Peyer's patch (tissue), 4 donors: Measurements from ENCODE around the gene CPAMD8.

Source experiments
- POLR2A ChIP-seq, 2 donors: fragments of 450-650 bp; IDR thresholded peaks; one replicate each; pipeline ENCODE4 v1.5.1; 2017; ENCODE audit warnings: antibody characterized with exemption in 2 of 2, mild to moderate bottlenecking in 2 of 2, moderate library complexity in 2 of 2
- TF ChIP-seq, protein P1 (sequence below), 6 experiments: fragments of 450-650 bp in 4 of 6; fragments of 200-600 bp in 2 of 6; sonication (generic) in 1 of 6; IDR thresholded peaks; one replicate each; pipeline ENCODE4 v1.5.1; 2017 to 2019; ENCODE audit warnings: antibody characterized with exemption in 6 of 6, mild to moderate bottlenecking in 3 of 6, moderate library complexity in 1 of 6

DNA sequence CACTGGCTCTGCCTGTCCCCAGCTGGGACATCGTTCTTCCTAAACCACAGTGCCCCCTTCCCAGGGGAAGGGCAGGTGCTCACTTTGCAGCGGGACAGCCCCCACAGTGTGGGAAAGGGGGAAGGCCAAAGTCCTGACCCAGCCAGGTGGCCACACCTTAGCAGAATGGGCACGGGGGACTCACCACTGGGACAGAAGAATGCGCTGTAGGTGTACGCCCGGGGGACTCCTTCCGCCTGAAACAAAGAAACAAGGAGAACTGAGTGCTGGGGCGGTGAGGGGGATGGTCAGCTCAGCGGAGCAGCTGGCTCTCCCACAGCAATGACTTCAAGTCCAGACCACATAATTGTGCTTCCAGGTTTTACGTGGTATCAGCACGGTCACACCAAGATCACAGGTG, 88.4 kb downstream of the CPAMD8 start:
- TF ChIP-seq, protein P1, sequence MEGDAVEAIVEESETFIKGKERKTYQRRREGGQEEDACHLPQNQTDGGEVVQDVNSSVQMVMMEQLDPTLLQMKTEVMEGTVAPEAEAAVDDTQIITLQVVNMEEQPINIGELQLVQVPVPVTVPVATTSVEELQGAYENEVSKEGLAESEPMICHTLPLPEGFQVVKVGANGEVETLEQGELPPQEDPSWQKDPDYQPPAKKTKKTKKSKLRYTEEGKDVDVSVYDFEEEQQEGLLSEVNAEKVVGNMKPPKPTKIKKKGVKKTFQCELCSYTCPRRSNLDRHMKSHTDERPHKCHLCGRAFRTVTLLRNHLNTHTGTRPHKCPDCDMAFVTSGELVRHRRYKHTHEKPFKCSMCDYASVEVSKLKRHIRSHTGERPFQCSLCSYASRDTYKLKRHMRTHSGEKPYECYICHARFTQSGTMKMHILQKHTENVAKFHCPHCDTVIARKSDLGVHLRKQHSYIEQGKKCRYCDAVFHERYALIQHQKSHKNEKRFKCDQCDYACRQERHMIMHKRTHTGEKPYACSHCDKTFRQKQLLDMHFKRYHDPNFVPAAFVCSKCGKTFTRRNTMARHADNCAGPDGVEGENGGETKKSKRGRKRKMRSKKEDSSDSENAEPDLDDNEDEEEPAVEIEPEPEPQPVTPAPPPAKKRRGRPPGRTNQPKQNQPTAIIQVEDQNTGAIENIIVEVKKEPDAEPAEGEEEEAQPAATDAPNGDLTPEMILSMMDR (IDR thresholded peaks at IDR 0.05) = no peak
- no peak for TF ChIP-seq POLR2A (IDR thresholded peaks at IDR 0.05)
